Measurements from ENCODE around the gene ARL17A.
"Not testable (repeated sequence)": the region's sequence is repeated elsewhere in the genome, so short reads cannot be mapped to it uniquely, and the experiment has no call there.

GRCh38 chr17:46474489-46474888 lies 105.0 kb downstream of the ARL17A start:
- not testable (repeated sequence) for TF ChIP-seq CTCF (IDR thresholded peaks at IDR 0.05; ENCODE audit: low read length); EZH2phosphoT487 (IDR thresholded peaks at IDR 0.05; ENCODE audit: low read length); EZH2 (optimal IDR thresholded peaks at IDR 0.05; ENCODE audit: low read depth, low read length)

All from MM.1S (cell line).